BJ (cell line): ENCODE data around the gene RNF14. TPM values are rescaled to one million over a fixed set of nuclear protein-coding genes. Genes with fewer than 3 reads are reported as not detected.

Experiments used
- CTCF ChIA-PET: fragments of 350-600 bp; formaldehyde crosslinking; extraction: SDS; loops from one replicate; lab custom pipeline; 2021; ENCODE audit warnings: antibody characterized with exemption, inconsistent platforms; lab: Yijun Ruan, JAX
- POLR2A ChIA-PET: fragments of 300-600 bp; sonication (Branson Sonifier 250); formaldehyde crosslinking; extraction: SDS; loops from one replicate; lab custom pipeline; 2021; ENCODE audit warnings: antibody characterized with exemption; lab: Charles Lee
- DNase-seq: peaks from one replicate; pipeline ENCODE4 v3.0.0-alpha.2; 2011; ENCODE audit warnings: low read depth
- H3K27me3 ChIP-seq: 2 replicates; pipeline ENCODE4 v1.6.0; 2011; ENCODE audit warnings: low read length; ENCODE audit not compliant: control insufficient read depth, insufficient read depth
- H3K36me3 ChIP-seq: 2 replicates; pipeline ENCODE4 v1.5.1; 2011; ENCODE audit warnings: low read length; ENCODE audit not compliant: control insufficient read depth, insufficient read depth
- H3K4me3 ChIP-seq: 2 replicates; pipeline ENCODE4 v1.5.1; 2011; ENCODE audit warnings: low read depth, mild to moderate bottlenecking, control low read depth, low read length
- CTCF ChIP-seq: IDR thresholded peaks from 2 replicates; pipeline ENCODE4 v1.5.1; 2011; ENCODE audit warnings: low read depth, mild to moderate bottlenecking, control low read depth, inconsistent platforms, low read length, moderate library complexity; ENCODE audit not compliant: insufficient read depth
- polyA plus RNA-seq: library from polyadenylated mRNA; depleted of rRNA; stranded (reverse); fragments of >200 nt; gene quantifications from 2 replicates; pipeline ENCODE4 v1.2.3, GENCODE V29; 2011

Gene RNF14
- polyA plus RNA-seq, 1 experiment, result 27.2 TPM

- no peaks in the 10 kb centered on the region for H3K27me3 ChIP-seq
- H3K36me3 ChIP-seq, result peaks cover 12% of the 10 kb centered on the region
- no peak overlapping the region for H3K4me3 ChIP-seq
- no peak for DNase-seq
- no peak for TF ChIP-seq CTCF
- POLR2A ChIA-PET, result no interaction called here
- CTCF ChIA-PET, result interaction anchor here (0.7 to 2.2 kb wide), 5 partner anchors 12 to 142 kb away, joined by 3 to 8 read pairs (median 4); partner anchors contain the start of genes GNPDA1 and RNF14
These were observed 32.0 kb downstream of the RNF14 start for GRCh38 chr5:142000704-142001484.

GRCh38 chr5:142003266-142003800 lies 34.4 kb downstream of the RNF14 start:
- no peak for DNase-seq
- TF ChIP-seq CTCF, result no peak
- ChIA-PET CTCF (interaction anchor here (0.9 to 1.9 kb wide), 2 partner anchors 9 to 142 kb away, joined by 3 to 5 read pairs; no protein-coding TSS in a partner anchor), POLR2A (no interaction called here)
- Histone ChIP-seq H3K4me3 (no peak overlapping the region), H3K36me3 (peaks cover 14% of the 10 kb centered on the region), H3K27me3 (no peaks in the 10 kb centered on the region)

- Histone ChIP-seq H3K27me3 (no peaks in the 10 kb centered on the region), H3K36me3 (peaks cover 14% of the 10 kb centered on the region), H3K4me3 (no peak overlapping the region)
- CTCF ChIA-PET, result interaction anchor here (1.2 kb wide), 1 partner anchor 13 kb away, joined by 3 read pairs; no protein-coding TSS in a partner anchor
- no peak for DNase-seq
- no peak for TF ChIP-seq CTCF
- POLR2A ChIA-PET, result no interaction called here
These were observed 37.7 kb downstream of the RNF14 start for GRCh38 chr5:142006363-142007236.

- no peak overlapping the region for H3K4me3 ChIP-seq
- peaks cover 14% of the 10 kb centered on the region for H3K36me3 ChIP-seq
- POLR2A ChIA-PET, result no interaction called here
- no peak for TF ChIP-seq CTCF
- CTCF ChIA-PET, result interaction anchor here (0.8 to 1.2 kb wide), 2 partner anchors 14 to 136 kb away, joined by 3 to 4 read pairs; no protein-coding TSS in a partner anchor
- no peaks in the 10 kb centered on the region for H3K27me3 ChIP-seq
- no peak for DNase-seq
These were observed 38.3 kb downstream of the RNF14 start for GRCh38 chr5:142007237-142007544.
